ENCODE measurements around the gene MTA1.
A peak's percentile ranks its signal among the peaks of the same experiment; 100 is the strongest.

Gene MTA1

GRCh38 chr14:105419195-105420091 lies at the start of gene MTA1:
Gene MTA1 (plus strand): TSS chr14:105419827. CDS start chr14:105420036, 209 bp downstream.
- DNase-seq: no peak
- Histone ChIP-seq H3K4me3 (ENCODE audit: low read depth, low read length) (peak within 1 kb of the TSS; percentile 91), H3K9me3 (ENCODE audit: severe bottlenecking) (no peaks in the 10 kb centered on the region), H3K27ac (peak within 1 kb of the TSS; percentile 89), H3K36me3 (peaks cover 35% of the 10 kb centered on the region), H3K27me3 (ENCODE audit: insufficient read depth, low read depth, severe bottlenecking) (no peaks in the 10 kb centered on the region)
- no peak for TF ChIP-seq CTCF (IDR thresholded peaks at IDR 0.05; ENCODE audit: low read depth, low read length)

GRCh38 chr14:105374389-105374788 lies 45.2 kb upstream of the MTA1 start:
- Histone ChIP-seq H3K27me3 (ENCODE audit: insufficient read depth, low read depth, severe bottlenecking) (no peaks in the 10 kb centered on the region), H3K27ac (no peak overlapping the region), H3K36me3 (peaks cover 2% of the 10 kb centered on the region; the same call in 1 of the 2 replicates), H3K9me3 (ENCODE audit: severe bottlenecking) (peaks cover 10% of the 10 kb centered on the region), H3K4me3 (ENCODE audit: low read depth, low read length) (no peak overlapping the region)
- no peak for TF ChIP-seq CTCF (IDR thresholded peaks at IDR 0.05; ENCODE audit: low read depth, low read length)
- no peak for DNase-seq

GRCh38 chr14:105375635-105376057 lies 44.0 kb upstream of the MTA1 start:
- Histone ChIP-seq H3K36me3 (peaks cover 7% of the 10 kb centered on the region), H3K27ac (no peak overlapping the region), H3K9me3 (ENCODE audit: severe bottlenecking) (peaks cover 10% of the 10 kb centered on the region), H3K4me3 (ENCODE audit: low read depth, low read length) (no peak overlapping the region), H3K27me3 (ENCODE audit: insufficient read depth, low read depth, severe bottlenecking) (no peaks in the 10 kb centered on the region)
- no peak for DNase-seq
- no peak for TF ChIP-seq CTCF (IDR thresholded peaks at IDR 0.05; ENCODE audit: low read depth, low read length)

GRCh38 chr14:105376521-105377440 lies 42.8 kb upstream of the MTA1 start:
- no peaks in the 10 kb centered on the region for H3K27me3 ChIP-seq (ENCODE audit: insufficient read depth, low read depth, severe bottlenecking)

More at GRCh38 chr14:105376521-105377440, 42.8 kb upstream of the MTA1 start:
- DNase-seq: no peak
- TF ChIP-seq CTCF (IDR thresholded peaks at IDR 0.05; ENCODE audit: low read depth, low read length): no peak
- no peak overlapping the region for H3K27ac ChIP-seq
- H3K9me3 ChIP-seq (ENCODE audit: severe bottlenecking): peaks cover 10% of the 10 kb centered on the region
- peaks cover 7% of the 10 kb centered on the region for H3K36me3 ChIP-seq
- no peak overlapping the region for H3K4me3 ChIP-seq (ENCODE audit: low read depth, low read length)

Data from WERI-Rb-1 (cell line).